NCI-H82 (cell line): ENCODE results near the gene PTRH1.

Source experiments
- DNase-seq: peaks from one replicate; lab custom pipeline; 2025; lab: John Stamatoyannopoulos, UW

Gene PTRH1

GRCh38 chr9:127697575-127697974 is 17.9 kb downstream of the PTRH1 start:
- DNase-seq: no peak

- no peak for DNase-seq
These were observed 20.4 kb downstream of the PTRH1 start for GRCh38 chr9:127694890-127695720.

- DNase-seq: no peak
These were observed 21.8 kb downstream of the PTRH1 start for GRCh38 chr9:127693697-127694096.

- no peak for DNase-seq
These were observed 22.3 kb downstream of the PTRH1 start for GRCh38 chr9:127693143-127693542.

GRCh38 chr9:127692071-127692470 is 23.4 kb downstream of the PTRH1 start:
- no peak for DNase-seq

GRCh38 chr9:127690735-127691134 is 24.7 kb downstream of the PTRH1 start:
- DNase-seq: no peak

- DNase-seq: no peak
These were observed 26.0 kb downstream of the PTRH1 start for GRCh38 chr9:127689329-127690000.

- no peak for DNase-seq
These were observed 28.7 kb downstream of the PTRH1 start for GRCh38 chr9:127686461-127687393.

GRCh38 chr9:127684576-127684975 is 30.9 kb downstream of the PTRH1 start:
- no peak for DNase-seq

- DNase-seq: no peak
These were observed 31.7 kb downstream of the PTRH1 start for GRCh38 chr9:127683723-127684122.

- no peak for DNase-seq
These were observed 32.9 kb downstream of the PTRH1 start for GRCh38 chr9:127682351-127683136.

- no peak for DNase-seq
These were observed 34.6 kb downstream of the PTRH1 start for GRCh38 chr9:127680846-127681245.

- DNase-seq: no peak
These were observed 35.2 kb downstream of the PTRH1 start for GRCh38 chr9:127680226-127680625.

GRCh38 chr9:127679506-127679905 is 36.0 kb downstream of the PTRH1 start:
- no peak for DNase-seq

- no peak for DNase-seq
These were observed 38.8 kb downstream of the PTRH1 start for GRCh38 chr9:127676638-127677037.

GRCh38 chr9:127673234-127673633 is 42.2 kb downstream of the PTRH1 start:
- DNase-seq: no peak

GRCh38 chr9:127667906-127668305 is 47.6 kb downstream of the PTRH1 start:
- DNase-seq: no peak

GRCh38 chr9:127667127-127667844 is 48.2 kb downstream of the PTRH1 start:
- DNase-seq: no peak

- DNase-seq: peak; percentile 94
These were observed 50.6 kb downstream of the PTRH1 start for GRCh38 chr9:127664678-127665507.

- DNase-seq: no peak
These were observed 51.2 kb downstream of the PTRH1 start for GRCh38 chr9:127664324-127664677.
